ENCODE data around the gene TIAM1.

DNA sequence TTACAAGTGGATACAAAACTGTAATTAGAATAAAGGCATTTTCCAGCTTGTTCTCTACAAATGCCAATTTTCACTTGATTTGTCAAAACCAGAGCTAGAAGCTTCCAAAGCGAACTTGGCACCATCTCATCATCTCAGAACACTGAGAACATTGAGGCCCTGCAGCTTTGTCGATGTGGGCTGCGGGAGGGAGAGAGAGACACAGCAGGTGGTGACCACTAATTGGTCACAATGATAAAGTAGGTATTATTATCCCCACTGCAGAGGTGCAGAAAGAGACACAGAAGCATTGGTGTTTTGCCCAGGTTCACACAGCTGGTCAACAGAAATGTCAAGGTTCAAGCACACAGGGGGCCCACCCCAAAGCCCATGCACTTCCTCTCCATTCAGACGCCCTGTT is 233.6 kb downstream of the TIAM1 start:
- TF ChIP-seq, protein P1, sequence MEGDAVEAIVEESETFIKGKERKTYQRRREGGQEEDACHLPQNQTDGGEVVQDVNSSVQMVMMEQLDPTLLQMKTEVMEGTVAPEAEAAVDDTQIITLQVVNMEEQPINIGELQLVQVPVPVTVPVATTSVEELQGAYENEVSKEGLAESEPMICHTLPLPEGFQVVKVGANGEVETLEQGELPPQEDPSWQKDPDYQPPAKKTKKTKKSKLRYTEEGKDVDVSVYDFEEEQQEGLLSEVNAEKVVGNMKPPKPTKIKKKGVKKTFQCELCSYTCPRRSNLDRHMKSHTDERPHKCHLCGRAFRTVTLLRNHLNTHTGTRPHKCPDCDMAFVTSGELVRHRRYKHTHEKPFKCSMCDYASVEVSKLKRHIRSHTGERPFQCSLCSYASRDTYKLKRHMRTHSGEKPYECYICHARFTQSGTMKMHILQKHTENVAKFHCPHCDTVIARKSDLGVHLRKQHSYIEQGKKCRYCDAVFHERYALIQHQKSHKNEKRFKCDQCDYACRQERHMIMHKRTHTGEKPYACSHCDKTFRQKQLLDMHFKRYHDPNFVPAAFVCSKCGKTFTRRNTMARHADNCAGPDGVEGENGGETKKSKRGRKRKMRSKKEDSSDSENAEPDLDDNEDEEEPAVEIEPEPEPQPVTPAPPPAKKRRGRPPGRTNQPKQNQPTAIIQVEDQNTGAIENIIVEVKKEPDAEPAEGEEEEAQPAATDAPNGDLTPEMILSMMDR (IDR thresholded peaks at IDR 0.05), result no peak
- TF ChIP-seq POLR2A (IDR thresholded peaks at IDR 0.05), result no peak

Data from lower leg skin (tissue), 3 donors.